Measurements from ENCODE around the gene CCDC33.

GRCh38 chr15:74210729-74211128 is 25.4 kb upstream of the CCDC33 start:
- TF ChIP-seq CTCF (IDR thresholded peaks at IDR 0.05; ENCODE audit: insufficient read depth, low read length, poor library complexity, severe bottlenecking) (no peak), EZH2phosphoT487 (conservative IDR thresholded peaks at IDR 0.05; ENCODE audit: low read length) (no peak)

All from SU-DHL-6 (cell line).